ENCODE results near the gene SF1.
A peak's percentile ranks its signal among the peaks of the same experiment; 100 is the strongest.

The SF1 gene

DNA sequence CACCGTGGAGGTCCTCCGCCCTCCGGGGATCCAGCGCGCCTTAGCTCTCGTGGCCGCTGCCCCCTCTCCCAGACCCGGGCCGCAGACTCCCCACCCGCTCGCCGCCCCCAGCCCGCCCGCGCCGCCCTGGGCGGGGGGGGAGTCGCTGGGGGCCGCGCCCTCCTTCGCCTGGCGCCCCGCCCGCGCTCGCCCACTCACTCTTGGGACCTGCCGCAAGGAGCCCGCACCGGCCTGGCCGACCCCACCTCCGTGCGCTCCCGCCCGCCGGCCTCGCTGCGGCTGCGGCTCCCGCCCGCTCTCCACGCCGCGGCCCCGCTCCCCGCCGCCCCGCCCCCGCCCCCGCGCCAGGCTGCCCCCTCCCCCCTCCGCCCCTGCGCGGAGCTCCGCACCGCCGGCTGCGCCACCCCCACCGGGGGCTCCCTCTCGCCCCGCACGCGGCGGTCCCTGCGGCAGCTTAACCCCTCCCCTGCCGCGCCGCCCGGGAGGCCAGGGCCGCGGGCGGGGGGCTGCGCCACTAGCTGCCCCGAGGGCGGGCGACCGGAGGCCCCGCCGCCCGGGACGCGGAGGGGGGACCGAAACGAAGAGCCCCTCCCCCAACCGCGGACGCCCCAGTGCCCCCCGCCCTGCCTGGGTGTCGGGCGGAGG is 33.7 kb downstream of the SF1 start:
- peak; percentile 61 for DNase-seq

DNA sequence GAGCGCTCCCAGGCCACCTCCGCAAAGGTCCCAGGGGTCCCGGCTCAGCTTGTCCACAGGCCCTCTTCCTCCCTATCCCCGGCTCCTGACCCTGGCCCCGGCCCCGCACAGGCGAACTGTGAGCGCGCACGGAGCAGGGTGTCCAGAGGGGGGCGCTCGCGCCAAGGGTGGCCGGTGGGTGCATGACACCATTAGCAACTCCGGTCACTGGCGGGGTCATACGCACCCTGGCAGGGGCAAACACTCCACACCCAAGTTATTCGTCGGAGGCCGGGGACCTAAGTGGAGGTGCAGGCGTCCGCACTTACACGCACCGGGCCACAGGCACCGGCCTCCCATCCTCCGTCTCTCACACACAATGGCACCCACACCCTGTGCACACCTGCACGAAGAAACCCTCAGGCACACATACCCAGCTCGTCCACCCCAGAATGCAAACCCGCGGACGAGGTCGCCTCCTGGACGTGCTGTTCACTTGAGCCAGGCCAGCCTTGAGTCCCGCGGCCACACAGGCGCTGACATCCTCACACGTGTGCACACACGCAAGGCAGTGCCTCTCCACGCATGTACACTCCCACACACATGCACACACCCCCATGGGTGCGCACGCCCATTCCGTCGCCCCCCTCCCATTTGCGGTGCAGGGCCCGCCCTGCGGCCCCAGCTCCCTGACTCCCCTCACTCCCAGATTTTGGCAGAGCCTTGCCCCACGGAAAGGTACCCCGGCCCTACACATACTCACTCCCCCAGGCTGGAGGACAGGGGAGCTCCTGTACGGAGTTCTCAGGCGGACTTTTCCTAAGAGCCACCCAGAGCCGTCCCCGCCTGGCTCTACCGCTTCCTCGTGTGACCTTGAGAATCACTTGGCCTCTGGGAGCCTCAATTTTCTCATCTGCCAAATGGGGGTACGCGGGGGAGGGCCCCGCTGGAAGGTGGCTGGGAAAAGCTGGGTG is 34.5 kb downstream of the SF1 start, which contains the start of gene RASGRP2:
TSS of gene RASGRP2 (minus strand) at position 552 of the 953 bp plus-strand sequence. CDS start 1,276 bp downstream, outside the sequence.
- peak; percentile 90 for DNase-seq

DNA sequence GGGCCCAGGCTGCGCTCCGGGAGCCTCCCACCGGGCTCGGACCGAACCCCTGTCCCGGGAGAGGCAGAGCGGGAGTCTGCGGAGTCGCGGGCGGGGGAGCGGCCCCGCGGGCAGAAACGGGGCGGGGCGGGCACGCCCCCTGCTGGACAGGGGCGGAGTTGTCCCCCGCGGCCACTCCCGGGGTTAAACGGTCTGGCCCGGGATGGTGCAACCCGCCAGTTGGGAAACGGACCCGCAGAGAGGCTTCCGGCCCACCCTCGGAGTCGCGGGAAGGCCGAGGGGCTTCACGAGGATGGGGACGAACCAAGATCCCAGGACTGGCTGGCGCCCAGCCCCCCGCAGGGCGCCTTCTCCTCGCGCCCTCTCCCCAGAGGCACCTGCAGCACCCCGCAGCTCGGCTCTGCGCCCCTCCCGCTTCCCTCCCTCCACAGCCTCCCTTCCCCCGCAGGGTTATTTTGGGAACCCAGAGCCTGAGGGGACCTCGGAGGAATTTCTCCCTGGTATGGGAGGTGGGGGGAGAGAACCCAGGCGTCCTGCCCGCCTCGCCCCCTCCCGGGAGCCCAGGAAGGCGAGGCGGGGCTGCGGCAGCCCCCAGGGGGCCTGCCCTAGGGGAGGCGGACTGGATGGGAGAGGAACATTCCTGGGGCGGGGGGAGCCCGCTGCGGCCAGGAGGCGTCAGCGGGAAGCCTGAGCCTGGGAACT is 35.3 kb downstream of the SF1 start:
- peak; percentile 82 for DNase-seq

DNA sequence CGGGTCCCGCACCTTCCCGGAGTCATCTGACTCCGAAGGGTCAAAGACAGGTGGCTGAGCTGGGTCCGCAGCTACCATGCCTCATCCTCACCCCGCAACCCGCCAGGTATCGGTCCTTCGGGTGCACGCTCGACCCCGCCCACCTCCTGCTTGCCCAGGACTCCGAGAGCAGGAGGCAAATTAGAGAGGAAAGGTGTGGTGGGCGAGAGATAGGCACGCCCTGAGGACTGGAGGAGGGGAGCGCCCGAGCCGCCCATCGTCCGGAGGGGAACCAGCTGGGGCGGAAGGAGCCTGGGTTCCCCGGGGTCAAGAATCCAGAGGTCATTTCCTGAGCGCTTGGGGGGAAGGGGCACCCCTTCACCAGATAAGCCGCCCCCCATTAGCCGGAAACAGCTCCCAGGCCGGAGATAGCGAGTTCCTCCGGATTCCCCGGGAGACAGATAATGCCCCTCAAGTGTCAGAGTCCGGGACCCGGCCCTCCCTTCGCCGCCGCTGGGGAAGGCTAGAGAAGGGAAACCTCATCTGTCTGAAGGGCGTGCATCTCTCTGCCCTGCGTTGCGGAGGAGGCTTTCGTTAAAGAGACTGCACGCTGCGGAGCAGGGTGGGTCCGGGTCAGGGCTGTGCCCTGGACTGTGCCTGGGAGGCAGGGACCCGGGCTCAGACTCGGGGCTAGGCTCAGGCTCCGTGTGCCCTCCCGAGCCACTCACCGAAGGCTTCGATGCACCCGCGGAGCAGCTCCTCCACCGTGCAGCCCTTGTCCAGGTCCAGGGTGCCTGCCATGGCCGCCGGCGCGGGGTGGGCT is 36.1 kb downstream of the SF1 start:
- peak; percentile 85 for DNase-seq

DNA sequence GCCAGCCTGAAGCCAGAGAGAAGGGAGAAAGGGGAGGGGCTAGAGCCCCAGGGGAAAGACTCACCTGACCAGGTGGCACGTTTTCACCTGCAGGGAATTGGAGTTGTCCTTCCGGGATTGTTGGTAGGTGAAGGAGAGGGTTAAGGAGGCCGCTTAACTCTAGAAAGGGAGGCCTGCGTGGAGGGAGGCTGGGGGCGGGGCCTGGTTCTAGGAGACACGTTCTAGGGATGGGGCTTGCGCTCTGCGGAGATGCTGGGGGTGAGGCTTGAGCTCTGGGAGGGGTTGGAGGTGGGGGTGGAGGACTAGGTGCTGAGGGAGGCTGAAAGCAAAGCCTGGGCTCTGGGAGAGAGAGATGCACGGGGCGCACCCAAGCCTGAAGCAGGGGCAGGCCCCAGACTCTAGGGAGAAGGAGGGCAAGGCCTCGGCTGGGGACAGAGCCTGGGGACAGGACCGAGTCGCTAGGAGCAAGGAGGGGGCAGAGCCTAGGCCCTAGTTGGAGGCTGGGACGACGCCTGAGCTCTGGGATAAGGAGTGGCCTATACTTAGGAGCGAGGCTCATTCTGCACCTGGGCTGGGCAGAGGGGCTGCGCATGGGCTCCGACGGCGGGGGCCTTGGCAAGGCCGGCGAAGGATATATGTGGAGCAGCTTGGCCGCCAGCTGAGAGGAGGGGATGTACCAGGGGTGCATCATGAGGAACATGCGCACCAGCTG is 36.8 kb downstream of the SF1 start:
- no peak for DNase-seq

DNA sequence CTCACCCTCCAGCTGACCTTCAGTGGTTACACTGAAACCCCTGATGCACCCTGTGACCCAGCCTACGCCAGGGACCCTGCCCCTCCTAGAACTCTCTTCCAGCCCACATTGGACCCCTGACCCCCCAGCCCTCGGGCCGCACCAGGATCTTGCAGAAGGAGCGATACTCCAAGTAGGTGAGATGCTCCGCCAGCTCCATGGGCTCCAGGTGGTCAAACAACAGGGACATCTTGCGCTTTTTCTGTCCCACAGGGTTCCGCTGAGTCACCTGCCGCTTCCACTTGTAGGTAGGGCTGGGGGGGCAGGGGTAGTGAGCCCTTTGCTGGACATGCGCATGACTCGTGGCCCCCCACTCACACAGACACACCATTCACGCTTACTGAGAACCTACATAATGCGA is 38.5 kb downstream of the SF1 start:
- no peak for DNase-seq

DNA sequence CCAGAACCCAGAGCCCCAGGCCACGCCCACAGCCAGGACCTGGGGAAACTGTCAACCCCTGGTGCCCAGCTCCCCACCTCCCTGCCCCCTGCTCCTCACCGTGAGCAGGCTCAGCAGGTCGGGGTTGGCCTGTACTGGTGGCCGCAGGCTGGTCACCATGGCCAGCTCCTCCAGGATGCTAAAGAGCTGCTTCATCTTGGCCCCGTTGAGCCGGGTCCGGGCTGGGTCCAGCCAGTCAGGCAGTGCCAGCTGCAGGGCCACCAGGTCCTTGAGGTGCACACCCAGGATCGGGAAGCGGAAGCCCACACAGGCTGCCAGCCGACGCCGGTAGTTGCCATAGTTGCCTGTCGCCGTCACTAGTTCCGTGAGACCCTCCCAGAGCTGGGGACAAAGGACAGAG is 41.7 kb downstream of the SF1 start:
- DNase-seq, result no peak

DNA sequence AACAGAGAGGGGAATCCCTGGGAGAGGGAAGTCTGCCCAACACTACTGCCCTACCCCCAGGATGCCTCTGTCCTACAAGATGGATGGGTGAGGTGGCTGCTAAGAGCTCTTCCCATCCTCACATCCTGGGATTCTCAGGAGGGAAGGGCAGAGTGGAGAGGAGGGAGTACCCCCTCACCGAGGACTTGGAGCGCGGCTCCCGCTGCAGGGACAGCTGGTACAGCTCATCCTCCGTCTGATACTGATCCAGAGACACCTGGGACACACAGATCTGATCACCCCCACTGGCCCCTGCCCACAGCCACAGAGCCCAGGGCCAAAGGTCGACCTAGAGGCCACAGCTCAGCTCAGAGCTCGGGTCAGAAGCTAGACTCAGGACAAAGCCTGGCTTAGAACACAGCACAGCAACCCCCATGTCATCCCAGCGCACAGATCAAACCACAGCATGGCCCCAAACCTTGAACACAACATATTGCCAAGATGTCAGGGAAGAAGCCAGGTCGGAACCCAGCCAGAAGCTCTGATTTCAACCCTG is 42.5 kb downstream of the SF1 start:
- no peak for DNase-seq

DNA sequence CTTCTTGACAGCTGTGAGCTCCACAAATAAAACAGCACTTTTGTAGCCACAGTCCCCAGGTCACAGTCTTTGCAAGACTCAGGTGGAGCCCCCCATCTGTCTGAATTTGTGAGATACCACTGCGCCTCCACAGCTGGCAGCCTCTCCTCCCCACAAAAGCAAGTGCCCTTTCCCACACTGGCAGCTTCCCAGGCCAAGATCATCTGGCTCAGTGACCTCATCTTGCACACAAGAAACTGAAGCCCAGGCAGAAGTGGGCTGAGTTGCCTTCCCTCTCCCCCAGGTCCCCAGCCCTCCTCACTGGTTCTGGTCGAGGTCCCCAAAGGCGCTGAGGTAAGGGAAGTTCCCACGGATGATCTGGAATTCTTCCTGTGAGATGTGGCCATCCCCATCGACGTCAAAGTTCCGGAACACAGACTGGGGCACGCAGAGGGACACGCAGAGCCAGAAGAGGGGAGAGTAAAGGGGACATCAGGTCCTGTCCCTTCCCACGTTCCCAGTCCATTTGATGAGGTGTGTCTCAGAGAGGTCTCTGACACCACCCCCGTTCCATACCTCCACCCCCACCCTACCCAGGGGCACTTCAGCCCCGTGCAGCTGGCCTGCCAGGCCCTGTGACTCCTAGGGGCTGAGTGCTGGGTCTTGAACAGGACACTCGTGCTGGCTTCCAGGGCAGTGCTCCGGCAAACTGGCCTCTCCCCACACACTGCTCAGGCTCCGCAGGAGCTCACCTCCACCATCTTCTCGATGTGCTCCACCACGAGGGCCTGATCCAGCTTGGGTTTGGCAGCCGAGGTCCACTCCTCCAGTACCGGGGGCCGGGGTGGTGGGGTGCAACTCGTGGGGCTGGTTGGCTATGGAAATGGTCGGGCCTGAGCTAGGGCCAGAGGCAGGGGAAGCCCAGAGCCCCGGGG is 43.3 kb downstream of the SF1 start:
- no peak for DNase-seq

DNA sequence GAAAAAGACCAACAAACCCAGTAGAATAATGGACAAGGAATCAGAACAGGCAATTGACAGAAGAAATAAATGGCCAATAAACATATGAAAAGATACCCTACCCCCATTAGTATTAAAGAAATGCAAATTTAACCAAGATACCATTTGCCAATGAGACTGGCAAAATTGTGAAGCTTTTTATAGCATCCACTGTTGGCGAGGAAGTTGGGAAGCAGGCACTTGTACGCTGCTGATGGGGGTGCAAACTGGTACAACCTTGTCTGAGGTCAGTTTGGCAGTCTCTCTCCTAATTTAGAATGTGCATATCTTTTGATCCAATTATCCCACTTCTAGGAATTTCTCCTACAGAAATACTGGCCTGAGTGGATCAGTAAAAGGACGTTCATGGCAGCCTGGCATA is 46.7 kb downstream of the SF1 start:
- no peak for DNase-seq

DNA sequence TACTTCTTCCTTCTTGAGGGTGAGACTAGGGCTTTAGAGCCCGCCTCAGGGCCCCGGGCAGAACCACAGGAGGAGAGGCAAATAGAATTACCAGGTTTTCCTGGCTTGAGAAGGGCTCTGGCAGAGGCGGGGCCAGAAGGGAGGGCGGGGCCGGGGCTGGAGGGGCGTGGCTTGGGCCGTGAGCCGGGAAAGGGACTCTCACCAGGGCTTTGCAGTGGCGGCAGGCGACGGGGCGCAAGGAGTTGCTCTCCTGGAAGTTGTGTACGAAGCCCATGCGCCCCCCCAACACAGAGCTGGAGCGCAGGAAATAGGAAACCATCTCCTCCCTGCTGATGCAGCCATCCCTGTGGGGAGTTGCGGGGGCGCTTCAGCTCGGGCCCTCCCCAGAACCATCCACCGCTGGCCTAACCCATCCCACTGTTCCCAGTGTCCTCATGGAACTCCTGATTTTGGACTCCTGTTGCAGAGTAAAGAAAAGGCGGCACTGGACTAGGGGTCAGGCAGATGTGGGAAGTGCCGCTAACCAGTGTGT is 48.4 kb downstream of the SF1 start:
- peak; percentile 43 for DNase-seq

DNA sequence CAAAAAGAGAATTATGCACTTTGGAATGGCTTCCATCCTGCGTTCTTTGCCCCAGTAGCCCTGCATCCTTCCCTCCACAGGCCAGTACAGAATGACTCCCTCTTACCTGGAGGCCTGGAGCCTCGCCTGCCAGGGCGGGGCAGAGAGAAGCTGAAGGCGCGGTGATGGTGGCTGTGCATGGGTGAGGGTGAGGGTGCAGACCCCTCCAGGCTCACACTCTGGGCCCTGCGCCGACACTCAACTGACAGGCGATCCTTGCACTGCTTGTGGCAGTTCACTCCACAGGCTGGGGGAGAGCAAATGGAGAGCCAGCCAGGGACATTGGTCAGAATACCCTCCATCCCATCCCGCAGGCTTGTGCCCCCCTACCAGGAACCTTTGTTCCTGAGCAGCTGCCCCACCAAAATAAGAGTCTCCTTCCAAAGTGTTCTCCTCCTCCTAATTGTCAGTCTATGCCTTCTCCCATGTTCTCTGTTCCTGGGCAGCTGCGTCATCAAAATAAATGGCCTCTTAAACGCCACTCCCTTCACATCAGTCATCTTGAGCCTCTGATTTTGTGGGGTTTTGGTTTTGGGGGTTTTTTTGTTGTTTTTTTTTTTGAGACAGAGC is 49.5 kb downstream of the SF1 start:
- no peak for DNase-seq

DNA sequence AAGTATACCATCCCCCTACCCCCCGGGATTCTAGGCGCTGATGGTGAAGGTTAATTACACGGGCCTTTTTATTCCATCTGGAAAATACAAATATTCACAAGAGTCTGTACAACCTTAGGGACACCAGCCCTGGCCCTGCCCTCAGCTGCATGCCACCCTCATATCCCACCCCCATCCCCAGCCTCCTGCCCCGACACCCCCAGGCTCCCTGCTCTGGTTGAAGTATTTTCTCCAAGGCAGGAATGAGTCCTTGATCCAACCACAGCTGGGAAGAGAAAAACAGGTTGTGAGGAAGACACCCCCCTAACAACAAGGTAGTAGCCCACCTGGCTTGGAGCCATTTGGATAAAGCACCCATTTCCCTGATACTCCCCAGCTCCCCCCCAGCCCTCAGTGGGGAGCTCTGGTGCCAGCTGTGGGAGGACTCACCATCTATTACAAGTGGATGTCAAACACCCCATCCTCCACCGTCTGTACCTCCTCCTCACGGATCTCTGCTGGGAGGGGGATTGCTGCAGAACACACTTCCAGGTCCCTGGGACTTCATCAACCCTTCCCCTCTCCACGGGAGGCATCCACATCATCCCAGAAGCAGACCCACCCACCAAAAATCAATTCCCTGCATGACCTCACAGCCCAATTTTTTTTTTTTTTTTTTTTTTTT is 51.3 kb downstream of the SF1 start:
- no peak for DNase-seq

DNA sequence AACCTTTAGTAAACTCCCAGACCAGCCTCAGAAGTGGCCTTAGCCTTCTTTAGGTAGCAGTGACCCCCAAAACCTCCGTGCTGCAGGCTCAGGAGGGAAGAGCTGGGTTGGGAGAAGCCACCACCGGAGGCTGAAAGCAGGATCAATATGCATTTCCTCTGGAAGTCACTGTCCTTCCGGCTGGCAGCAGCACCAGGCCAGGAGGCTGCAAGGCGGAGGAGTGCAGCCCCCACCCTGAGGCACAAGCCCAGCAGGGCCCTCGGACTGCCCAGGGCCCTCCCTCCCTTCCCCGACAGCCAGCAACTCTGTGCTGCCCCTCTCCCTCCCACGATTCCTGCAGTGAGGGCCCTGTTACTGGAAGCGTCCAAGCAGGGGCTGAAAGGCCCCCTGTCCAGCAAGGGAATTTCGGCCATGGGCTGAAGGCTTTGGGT is 52.1 kb downstream of the SF1 start:
- DNase-seq, result no peak

DNA sequence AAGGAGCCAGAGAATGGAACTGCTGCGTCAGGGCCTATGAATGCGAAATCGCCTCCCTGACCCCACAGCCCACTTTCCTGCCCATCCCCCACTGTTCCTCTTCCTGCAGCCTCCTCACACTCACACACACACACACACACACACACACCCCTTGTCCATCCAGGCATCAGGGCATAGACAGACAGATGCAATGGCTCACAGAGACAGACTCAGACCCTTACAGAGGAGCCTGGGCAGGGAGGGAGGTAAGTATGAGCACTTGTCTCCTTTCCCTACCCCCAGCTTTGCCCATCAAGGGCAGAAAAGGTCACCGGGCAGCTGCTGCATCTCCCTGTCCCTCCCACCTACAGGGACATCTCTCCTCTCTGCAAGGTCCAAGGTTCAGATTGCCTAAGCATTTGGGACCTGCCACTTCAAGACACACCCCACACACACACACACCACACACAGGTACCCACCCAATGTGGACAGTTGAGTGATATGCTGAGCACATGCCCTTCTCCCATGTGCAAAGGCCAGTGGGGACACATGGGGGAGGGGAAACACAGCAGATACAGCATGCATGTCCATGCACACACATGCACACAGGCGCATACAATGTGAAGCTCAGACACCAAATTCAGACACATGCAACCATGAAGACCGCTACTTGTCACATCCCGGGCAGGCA is 53.3 kb downstream of the SF1 start:
- DNase-seq, result no peak

DNA sequence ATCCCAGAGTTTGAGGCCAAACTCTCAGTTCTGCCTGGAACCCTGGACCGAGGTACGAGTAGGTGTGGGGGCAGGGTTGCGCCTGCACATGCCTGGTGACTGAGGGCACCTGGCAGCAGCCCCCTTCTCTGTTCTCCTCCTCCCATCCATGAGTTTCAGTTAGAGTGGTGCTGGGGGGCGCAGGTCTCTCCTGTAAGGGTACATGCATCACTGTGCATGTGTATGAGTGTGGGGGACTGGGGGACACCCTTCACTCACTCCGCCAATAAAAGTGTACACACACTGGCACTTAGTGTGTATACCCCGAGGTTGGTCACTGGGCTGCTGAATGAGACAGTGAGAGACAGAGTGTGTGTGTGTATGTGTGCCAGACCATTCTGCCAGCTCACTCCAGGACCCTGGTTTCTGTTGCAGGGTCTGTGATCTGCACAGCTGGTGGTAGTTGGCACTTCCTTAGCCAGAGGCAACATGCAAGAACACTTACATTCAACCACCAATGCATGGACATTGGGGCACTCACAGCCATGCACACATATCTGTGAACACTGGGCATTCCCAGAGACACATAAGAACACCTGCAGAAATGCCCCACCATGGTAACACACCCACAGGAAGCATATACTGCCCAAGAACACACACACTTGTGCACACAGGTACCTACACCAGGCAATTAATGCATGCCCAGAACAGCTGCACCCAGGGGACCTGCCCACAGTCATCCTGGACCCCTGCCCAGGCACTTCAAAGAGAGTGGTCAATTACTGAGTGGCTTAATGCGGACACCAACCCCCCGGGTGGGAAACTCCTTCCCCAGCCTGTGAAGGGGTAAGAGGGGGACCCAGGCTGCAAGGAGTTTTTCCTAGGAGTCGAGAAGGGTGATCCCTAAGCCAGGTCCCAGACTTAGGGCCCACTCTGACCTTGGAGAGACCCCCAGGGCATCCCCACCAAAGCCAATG is 54.2 kb downstream of the SF1 start:
- DNase-seq, result no peak

DNA sequence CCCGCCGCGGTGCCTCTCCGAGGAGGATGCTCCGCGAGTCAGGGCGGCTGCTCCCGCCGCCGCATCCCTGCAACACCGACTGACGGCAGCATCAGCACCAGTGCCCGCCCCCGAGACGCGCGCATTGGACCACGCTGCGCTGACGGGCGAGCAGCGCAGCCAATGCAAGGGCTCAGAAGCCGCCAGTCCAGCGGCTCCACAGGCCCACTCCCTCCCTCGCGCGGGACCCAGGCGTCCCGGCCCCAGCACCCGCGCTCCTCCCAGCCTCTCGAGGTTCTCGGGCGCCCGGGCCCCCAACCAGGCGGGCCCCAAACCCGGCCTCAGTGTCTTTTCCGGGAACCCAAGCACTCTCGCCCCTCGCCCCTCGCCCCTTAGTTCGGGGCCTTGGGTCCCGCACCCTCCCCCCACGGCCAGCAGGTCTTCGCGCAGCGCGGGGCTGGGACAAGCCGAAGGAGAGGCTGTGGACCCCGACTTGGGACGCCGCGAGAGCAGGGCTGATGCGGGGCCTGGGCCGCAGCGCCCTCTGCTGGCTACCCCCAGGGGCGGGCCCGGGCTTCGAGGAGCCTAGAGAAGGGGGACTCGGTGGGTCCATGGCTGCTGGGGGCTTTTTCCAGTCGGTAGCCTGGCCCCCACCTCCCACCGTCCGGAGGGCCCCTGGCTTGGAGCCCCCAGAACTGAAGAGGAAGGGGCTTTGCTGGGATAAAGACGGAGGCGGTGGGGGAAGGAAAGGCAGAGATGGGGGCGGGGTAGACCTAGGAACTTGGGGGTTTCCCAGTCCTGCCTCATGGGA is 55.0 kb downstream of the SF1 start, which contains the start of gene NRXN2:
TSS of gene NRXN2 (minus strand) at position 81 of the 790 bp plus-strand sequence. CDS start 9,498 bp downstream, outside the sequence.
- DNase-seq, result peak; percentile 86
